ENCODE data around the gene SLC8A2. TPM values are rescaled to one million over a fixed set of nuclear protein-coding genes. Genes with fewer than 3 reads are reported as not detected.

SLC8A2 gene, protein sequence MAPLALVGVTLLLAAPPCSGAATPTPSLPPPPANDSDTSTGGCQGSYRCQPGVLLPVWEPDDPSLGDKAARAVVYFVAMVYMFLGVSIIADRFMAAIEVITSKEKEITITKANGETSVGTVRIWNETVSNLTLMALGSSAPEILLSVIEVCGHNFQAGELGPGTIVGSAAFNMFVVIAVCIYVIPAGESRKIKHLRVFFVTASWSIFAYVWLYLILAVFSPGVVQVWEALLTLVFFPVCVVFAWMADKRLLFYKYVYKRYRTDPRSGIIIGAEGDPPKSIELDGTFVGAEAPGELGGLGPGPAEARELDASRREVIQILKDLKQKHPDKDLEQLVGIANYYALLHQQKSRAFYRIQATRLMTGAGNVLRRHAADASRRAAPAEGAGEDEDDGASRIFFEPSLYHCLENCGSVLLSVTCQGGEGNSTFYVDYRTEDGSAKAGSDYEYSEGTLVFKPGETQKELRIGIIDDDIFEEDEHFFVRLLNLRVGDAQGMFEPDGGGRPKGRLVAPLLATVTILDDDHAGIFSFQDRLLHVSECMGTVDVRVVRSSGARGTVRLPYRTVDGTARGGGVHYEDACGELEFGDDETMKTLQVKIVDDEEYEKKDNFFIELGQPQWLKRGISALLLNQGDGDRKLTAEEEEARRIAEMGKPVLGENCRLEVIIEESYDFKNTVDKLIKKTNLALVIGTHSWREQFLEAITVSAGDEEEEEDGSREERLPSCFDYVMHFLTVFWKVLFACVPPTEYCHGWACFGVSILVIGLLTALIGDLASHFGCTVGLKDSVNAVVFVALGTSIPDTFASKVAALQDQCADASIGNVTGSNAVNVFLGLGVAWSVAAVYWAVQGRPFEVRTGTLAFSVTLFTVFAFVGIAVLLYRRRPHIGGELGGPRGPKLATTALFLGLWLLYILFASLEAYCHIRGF
- 25.3 TPM for total RNA-seq

DNA sequence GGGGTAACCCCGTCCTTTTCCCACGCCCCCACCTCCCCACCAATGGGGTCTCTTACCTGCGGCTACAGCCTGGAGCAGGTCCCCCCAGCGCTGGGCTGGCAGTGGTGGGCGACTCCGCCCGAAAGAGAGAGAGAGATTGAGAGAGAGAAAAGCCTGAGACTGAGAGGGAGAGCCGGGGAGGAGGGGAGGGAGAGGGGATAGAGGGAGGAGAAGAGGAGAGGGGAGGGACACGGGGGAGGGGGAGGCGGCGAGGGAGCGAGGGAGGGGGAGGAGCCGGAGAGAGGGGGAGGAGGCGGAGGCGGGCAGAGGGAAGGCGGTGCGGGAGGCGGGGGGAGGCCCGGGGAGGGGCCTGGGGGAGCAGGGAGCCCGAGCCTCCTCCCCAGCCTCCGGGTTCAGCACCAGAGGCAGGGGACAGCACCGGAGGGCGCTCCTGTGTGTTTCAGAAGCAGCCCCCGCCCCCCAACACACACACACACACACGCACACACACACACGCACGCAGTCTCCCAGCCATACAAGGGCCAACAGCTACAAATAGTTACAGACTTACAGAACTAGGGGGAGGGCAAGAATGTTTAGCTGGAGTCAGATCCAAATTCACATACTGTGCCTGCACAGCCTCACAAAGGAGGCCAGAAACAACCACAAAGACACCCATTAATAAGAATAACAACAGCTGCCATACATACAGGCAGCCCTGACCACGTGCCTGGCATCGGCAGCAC lies at the start of gene SLC8A2:
Gene SLC8A2 (minus strand): TSS at position 161 of the 725 bp plus-strand sequence. CDS start 5,490 bp downstream, outside the sequence.
- FAIRE-seq (no peak), DNase-seq (ENCODE audit: low spot score in 2 of 2) (peak; percentile 78 to 90)

DNA sequence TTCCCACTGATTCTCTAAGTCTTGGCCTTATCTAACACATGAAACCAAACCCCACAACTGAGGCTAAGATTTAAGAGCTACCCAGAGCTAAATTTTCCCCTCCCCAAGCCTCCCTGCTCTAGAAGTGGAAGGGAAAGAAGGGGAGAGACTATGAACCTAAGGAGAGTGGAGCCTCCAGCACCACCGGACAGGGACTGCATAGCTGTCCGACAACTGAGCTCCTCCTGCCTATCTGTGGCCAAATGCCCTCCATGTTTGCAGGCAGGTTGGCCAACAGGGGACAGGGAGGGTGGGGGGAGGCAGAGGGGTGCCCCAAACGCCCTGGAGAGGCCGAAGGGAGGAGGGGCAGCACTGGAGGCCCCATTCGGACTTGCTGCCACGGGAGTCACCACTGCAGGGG lies 49.1 kb upstream of the SLC8A2 start:
- DNase-seq (ENCODE audit: low spot score in 2 of 2) = no peak
- no peak for FAIRE-seq

DNA sequence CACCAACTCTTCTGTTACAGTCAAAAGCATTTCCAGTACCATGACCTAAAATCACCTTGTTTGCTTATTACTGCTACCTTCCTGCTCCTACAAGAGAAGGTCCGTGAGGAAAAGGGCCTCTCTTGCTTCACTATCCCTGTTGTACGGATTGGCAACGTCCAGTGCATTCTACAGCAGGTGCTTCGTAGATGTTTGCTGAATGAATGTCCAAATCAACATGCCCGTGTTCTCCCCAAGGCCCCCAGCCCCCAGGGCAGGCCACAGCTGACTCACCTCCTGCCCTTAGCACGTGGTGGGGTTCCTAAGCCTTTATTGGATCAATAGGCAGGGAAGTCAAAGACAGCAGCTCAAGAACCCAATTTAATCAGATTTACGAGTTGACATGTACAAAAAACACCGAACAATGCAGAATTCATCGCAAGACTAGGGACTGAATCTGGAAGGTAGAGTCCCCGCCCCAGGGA lies 48.7 kb upstream of the SLC8A2 start:
- FAIRE-seq = no peak

DNA sequence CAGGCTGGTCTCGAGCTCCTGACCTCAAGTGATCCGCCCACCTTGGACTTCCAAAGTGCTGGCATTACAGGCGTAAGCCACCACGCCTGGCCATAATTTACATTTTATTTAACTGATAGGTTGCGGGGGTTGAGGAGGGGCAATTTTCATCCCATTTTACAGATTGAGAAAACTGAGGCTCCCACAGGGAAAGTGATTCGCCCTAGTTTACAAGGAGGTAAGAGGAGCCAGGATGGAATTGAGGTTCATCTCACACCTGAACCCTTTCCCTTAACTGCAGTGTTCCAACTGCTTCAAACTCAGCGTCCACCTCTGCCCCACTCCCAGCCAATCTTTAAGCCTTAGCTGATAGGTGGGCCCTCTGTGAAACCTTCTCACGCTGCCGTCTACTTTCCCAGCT lies 47.2 kb upstream of the SLC8A2 start:
- FAIRE-seq (no peak), DNase-seq (ENCODE audit: low spot score in 2 of 2) (no peak)

More for the DNA sequence above, 48.7 kb upstream of the SLC8A2 start:
- DNase-seq (ENCODE audit: low spot score in 2 of 2) = no peak

DNA sequence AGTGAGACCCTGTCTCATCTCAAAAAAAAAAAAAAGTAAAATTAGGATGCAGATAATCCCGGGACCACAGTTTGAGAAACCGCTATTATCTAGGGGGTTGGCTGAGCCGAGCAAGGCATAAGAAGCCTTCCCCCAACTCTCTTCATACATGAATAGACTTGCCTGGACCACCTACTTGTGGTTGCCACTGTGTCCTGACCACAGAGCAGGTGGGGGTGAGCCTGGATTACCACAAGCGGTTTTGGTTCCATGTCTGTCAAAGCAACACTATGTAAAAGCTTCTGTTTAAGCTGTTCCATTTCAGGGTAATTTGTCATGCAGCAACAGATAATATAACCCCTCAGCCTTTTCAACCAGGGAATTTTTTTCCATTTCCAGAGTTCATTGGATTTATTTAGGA lies 46.4 kb upstream of the SLC8A2 start:
- DNase-seq (ENCODE audit: low spot score in 2 of 2) (no peak), FAIRE-seq (no peak)

DNA sequence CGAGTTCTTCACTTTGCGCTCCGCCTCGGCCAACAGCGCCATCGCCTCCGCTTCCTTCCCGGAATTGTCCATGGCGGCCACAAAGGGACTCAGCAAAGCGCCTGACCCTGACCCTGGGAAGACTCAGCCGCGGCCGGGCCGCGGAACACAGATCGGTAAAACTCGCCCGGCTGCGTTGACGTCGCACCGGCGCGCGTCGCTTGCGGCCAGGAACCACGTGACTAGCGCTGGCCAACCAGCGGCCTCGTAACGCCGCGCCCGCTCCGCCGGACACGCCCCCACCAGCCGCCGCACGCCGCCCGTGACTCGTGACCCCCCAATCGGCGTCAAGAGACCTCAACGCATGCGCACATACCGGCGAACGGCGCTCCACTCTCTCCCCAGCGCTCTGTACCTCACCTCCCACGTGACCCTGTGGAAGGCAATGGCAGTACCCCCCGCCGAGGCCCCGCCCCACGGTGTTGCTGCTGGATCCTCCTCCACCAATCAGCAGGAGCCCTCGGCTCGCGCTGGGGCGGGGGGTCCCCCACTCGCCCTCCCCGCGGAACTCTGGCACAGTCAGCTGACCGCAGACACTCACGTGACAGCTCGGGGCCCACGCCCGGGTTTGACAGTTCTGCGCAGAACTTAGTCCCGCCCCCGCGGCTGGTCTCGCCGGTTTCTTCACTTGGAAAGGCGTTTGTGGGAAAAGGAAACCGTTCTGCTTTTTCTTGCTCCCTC lies 43.3 kb upstream of the SLC8A2 start, which contains the start of gene NAPA:
Gene NAPA (minus strand): TSS at position 195 of the 720 bp plus-strand sequence. CDS start 123 bp downstream, at position 72.
- FAIRE-seq = peak; percentile 91

DNA sequence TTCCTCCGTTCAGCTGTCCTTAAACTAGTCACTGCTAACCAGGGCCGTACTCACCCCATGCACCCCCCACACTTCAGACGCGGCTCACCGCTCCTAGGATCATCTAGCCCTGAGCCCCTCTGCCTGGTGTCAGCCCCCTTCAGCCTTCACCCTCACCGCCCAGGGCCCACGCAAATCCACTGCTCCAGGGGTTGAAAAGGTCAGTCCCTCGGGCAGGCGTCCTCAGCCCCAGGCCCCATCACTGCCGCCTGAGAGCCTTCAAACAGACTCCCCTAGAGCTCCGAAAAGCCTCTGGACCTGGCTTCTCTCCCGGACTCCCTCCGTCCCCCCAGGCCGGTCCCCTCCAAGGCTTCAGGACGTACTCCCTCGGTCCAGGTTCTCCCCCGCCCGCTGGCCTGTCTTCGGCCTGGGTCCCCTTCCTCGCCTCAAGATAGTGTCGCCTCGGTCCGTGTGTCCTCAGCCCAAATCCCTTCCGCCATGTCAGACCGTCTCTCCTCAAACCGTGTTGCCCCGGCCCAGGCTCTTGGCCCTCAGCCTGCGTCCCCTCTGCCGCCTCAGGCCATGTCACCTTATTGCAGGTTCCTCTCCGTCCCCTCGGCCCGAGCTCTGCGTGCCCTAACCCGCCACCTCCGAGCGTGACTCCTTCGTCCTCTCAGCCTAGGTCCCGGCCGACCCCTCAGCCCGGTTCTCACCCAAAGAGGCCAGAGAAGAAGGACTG lies 42.6 kb upstream of the SLC8A2 start:
- FAIRE-seq (no peak), DNase-seq (ENCODE audit: low spot score in 2 of 2) (no peak)

More for the DNA sequence above, 43.3 kb upstream of the SLC8A2 start, which contains the start of gene NAPA:
- peak; percentile 97 to 99 for DNase-seq (ENCODE audit: low spot score in 2 of 2)

DNA sequence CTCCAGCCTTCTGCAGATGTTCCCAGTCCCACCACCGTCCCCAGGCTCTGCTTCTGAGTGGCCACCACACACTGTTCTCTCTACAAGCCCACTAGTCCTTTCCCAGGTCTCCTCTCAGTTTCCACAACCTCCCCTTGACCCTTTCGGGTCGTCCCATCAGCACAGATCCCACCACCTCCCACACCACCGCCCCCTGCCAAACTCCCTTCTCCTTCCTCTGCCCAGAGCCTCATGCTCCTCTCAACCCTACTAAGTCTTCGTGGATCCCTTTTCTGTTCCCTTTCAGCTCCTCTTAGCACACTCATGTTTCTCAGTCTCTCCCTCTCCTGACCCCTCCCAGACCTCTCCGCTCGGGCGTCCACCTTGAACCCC lies 41.2 kb upstream of the SLC8A2 start:
- no peak for DNase-seq (ENCODE audit: low spot score in 2 of 2)

DNA sequence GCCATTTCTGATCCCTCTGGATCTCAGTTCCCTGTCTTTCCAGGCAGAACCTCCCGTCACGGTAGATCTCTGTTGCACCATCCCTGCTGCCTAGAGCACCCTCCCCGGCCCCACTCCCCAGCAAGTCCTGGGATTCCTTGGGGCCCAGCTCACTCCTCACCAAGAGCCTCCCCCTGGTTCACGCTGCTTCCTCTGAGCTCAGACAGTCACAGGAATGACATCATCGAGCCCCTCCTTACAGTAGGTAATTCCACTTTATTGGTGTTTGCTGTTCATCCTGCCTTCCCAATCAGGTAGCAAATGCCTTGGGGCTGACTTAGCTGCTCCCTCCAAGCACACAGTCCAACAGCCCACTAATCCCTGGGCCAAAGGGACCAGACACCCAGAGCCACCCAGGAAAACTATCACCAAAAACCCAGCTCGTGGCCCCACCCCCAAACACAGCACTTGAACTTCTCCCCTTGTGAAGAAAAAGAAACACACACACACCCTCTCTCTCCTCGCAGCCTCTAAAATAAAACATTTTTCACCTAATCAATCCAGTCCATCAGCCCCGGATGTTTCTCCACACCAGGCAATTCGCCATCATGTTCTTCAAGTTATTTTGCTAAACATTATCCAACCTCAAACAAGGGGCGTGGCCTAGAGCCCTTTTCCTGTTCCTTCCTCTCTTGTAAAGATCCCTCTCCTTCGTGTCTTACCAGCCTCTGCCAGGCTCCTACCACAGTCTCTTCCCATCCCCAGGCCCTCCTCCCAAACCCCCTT lies 40.7 kb upstream of the SLC8A2 start:
- FAIRE-seq (no peak), DNase-seq (ENCODE audit: low spot score in 2 of 2) (no peak)

More for the DNA sequence above, 41.2 kb upstream of the SLC8A2 start:
- FAIRE-seq = no peak

DNA sequence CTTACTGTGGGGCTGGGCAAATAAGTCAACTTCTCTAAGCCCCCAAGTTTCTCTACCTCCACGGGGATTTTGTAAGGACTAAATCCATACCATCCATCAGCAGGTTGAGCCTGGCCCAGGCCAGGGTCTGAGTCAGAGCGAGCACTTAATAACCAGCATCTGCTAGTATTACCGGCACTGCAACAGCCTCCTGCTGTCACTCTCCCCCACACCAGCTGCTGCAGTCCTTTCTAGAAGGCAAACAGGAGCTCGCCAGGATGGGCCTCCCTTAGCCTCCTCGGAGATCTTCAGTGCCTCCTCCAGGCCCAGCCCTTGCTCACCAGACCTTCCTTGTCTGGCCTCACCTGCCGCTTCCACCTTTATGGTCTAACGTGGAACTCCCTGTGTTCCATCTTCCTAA lies 40.0 kb upstream of the SLC8A2 start:
- FAIRE-seq (no peak), DNase-seq (ENCODE audit: low spot score in 2 of 2) (no peak)

DNA sequence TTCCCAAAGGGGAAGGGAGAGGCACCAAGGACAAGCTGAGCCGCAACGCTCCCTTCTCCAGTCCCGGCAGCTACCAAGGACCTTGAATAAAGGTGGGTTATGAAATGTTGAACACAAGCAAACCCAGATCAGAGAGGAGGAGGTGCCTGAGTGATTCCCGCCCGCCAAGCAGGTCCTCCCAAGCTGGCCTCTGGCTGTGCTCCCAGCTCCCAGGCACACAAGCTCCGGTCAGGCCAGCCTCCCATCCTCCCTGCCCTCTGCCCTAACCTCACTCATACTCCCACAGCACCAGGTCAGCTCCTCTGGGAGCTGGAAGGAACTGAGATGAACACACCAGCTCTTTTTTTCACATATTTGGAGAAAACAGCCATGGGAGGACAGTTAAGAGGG lies 39.4 kb upstream of the SLC8A2 start:
- DNase-seq (ENCODE audit: low spot score in 2 of 2) = no peak
- FAIRE-seq = no peak

DNA sequence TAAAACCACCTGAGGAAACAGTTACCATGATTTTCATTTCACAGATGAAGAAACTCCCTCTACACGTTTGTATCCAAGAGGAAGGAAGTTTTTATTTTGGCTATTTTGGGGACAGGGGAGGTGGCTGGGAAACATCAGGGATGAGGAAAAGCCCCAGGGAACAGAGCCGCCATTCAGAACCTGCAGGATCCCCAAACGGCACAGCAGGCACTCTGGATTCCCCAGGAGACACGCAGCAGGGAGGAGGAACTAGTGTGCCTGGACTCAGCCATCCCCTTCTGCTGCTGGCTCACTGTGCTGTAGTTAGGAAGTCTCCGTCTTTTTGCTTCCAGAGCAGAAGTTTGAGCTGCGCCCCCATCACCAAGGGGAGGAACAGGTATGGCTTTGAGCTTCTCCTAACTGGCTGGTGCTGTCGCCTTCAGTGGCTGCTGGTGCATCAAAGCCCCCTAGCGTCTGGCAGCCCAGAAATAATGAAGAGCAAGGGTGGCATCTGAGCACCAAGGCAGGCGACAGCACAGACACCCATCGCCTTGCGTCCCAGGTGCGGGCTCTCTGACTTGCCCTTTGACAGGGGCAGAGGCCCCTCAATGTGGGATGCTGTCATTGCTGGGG lies 38.9 kb upstream of the SLC8A2 start:
- FAIRE-seq = no peak
- DNase-seq (ENCODE audit: low spot score in 2 of 2) = no peak

DNA sequence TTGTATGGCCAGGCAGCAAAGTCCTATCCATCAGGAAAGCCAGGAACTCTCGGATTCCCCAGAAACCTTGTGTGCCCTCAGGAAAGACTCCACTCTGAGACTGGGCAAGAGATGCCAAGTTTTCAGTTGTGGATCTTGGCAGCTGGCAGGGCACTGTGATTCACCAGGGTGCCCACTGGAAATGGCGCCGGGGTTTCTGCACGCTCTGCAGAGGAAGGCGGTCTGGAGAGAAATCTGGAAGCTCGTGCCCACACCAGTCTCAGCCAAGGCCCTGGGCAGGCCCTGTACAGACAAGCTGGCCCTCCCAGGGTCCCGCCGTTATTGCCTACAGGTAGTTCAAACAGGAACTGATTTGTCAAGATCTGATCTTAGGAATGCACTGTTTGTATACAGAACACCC lies 38.3 kb upstream of the SLC8A2 start:
- DNase-seq (ENCODE audit: low spot score in 2 of 2) (no peak), FAIRE-seq (no peak)

DNA sequence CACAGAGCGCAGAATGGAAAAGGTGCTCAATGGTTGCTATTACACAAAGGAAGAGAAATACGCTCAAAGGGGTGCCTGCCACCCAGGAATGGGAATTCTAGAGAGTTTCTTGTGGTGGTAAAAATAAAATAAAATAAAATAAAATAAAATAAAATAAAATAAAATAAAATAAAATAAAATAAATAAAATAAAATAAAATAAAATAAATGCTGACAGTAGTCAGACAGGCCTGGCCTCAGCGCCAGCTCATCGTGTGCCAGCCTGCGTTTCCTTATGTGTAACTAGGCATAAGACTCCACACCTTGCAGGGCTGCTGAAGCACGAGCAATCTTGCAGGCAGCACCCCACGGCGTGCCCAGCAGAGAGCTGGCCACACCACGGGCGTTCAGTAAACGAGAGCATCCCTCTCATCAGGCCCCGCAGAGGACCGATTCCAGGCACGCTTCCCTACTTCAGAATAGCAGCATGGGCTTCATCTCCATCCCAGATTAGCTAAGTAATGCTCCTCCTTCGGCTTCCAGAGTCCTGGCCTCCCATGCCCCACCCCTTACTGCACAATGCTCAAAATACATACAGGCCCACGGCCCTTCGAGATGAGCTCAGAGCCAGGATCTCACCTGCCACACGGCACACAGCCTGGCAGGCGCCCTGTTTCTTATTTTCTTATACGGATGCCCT lies 37.6 kb upstream of the SLC8A2 start:
- FAIRE-seq (no peak), DNase-seq (ENCODE audit: low spot score in 2 of 2) (no peak)

DNA sequence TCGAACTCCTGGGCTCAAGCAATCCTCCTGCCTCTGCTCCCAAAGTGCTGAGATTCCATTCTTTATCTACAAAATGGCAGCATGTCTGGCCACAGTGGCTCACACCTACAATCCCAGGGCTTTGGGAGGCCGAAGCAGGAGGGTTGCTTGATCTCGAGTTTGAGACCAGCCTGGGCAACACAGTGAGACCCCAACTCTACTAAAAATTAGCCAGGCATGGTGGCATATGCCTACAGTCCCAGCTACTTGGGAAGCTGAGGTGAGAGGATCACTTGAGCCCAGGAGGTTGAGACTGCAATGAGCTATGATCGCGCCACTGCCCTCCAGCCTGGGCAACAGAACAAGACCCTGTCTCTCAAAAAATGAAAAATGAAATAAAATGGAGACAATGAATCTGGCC lies 37.0 kb upstream of the SLC8A2 start:
- no peak for FAIRE-seq
- DNase-seq (ENCODE audit: low spot score in 2 of 2) = no peak

DNA sequence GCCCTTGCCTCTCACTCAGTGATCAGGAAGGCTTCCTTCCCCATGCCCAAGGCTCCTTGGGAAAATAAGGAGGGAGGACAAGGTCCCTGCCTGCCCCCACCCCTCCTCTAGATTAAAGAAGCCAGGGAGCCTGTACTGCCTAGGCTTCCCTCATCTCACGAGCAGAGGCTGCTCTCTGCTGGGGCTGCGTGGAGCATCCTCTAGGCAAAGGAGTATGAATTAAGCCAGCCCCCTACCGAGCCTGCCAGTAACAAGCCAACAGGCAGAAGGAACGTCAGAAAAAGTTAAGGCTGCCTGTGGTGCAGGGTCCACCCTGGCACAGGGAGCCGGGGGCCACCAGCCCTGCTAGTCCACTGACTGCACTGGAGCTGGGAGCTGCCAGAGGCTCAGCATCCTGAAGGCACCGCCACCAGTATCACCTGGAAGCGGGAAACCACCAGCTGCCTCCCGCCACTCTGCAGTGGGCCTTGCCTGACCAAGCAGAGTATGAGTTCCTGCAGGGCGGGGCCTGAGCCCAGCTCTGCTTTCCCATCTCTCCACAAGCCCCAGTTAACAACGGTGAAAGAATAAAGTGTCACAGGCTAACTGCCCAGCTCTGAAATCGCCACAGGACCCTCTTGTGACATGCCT lies 36.3 kb upstream of the SLC8A2 start:
- no peak for FAIRE-seq
- DNase-seq (ENCODE audit: low spot score in 2 of 2) = no peak

DNA sequence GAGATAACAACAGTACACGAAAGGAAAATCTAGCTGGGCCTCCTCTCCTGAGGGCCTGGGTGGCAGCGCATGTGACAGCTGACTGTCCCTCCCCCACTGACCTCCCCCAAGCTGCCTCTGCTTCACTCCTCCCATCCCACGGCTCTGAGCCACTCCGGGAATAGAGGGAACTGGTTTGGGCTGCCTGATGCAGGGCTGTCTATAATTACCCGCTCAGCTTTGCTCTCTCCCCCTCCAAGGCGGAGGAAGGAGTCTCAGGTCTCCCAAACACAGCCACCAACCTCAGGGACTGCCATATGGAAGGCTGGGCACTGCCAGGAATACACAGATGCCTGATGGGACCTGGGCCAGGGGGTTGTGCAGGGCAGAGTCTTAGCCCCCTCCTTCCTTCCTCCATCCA lies 35.3 kb upstream of the SLC8A2 start:
- DNase-seq (ENCODE audit: low spot score in 2 of 2) (no peak), FAIRE-seq (no peak)
